Measurements from ENCODE around the gene PNPLA8.
"Not testable (repeated sequence)": the region's sequence is repeated elsewhere in the genome, so short reads cannot be mapped to it uniquely, and the experiment has no call there.

PNPLA8 gene

DNA sequence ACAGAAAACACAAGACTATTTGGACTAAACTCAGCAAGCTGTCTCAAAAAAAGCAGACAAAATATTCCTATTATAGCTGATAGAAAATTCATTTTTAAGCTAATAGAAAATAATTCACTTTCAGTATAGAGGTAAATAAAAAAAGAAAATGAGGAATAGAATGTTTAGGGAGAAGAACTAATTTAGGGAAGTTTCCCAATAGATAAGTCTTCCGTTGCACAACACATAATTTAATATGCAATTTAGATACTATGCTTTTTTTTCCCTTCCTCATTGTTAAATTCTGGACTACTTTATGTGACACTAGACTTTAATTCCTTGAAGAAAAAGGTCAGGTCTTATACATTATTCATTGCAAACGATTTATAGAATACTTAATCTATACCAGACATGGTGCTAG is 10.3 kb downstream of the PNPLA8 start:
- Histone ChIP-seq H3K9me3 (ENCODE audit: insufficient read depth, low read depth, low read length) (no peaks in the 10 kb centered on the region), H3K36me3 (ENCODE audit: insufficient read depth, low read length) (peaks cover 52% of the 10 kb centered on the region; the same call in 1 of the 2 replicates), H3K79me2 (ENCODE audit: insufficient read depth, low read length) (peaks cover 43% of the 10 kb centered on the region), H3K9me2 (replicated peaks; ENCODE audit: low read depth, low read length) (no peaks in the 10 kb centered on the region), H3F3A (ENCODE audit: low read depth) (no peaks in the 10 kb centered on the region), H3K27me3 (ENCODE audit: insufficient read depth, low read length, poor library complexity, severe bottlenecking) (no peaks in the 10 kb centered on the region), H4K20me1 (ENCODE audit: insufficient read depth, low read length, poor library complexity, severe bottlenecking) (peaks cover 10% of the 10 kb centered on the region), H3K9ac (ENCODE audit: low read depth, low read length, poor library complexity, severe bottlenecking) (no peak overlapping the region), H3K4me2 (ENCODE audit: low read depth, low read length, poor library complexity, severe bottlenecking) (peak overlapping the region; percentile 15), H2AFZ (ENCODE audit: low read length) (no peak overlapping the region), H3K4me3 (ENCODE audit: low read length, poor library complexity, severe bottlenecking) (no peak overlapping the region), H3K4me1 (ENCODE audit: insufficient read depth, low read length, poor library complexity, severe bottlenecking) (peaks cover 14% of the 10 kb centered on the region)
- TF ChIP-seq, protein P1, sequence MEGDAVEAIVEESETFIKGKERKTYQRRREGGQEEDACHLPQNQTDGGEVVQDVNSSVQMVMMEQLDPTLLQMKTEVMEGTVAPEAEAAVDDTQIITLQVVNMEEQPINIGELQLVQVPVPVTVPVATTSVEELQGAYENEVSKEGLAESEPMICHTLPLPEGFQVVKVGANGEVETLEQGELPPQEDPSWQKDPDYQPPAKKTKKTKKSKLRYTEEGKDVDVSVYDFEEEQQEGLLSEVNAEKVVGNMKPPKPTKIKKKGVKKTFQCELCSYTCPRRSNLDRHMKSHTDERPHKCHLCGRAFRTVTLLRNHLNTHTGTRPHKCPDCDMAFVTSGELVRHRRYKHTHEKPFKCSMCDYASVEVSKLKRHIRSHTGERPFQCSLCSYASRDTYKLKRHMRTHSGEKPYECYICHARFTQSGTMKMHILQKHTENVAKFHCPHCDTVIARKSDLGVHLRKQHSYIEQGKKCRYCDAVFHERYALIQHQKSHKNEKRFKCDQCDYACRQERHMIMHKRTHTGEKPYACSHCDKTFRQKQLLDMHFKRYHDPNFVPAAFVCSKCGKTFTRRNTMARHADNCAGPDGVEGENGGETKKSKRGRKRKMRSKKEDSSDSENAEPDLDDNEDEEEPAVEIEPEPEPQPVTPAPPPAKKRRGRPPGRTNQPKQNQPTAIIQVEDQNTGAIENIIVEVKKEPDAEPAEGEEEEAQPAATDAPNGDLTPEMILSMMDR (conservative IDR thresholded peaks at IDR 0.05; ENCODE audit: low read length), result no peak
- no peak for TF ChIP-seq EZH2phosphoT487 (IDR thresholded peaks at IDR 0.05; ENCODE audit: borderline replicate concordance)

GRCh38 chr7:108515013-108515412 is 10.9 kb downstream of the PNPLA8 start:
- Histone ChIP-seq H3K27me3 (ENCODE audit: insufficient read depth, low read length, poor library complexity, severe bottlenecking) (no peaks in the 10 kb centered on the region), H4K20me1 (ENCODE audit: insufficient read depth, low read length, poor library complexity, severe bottlenecking) (peaks cover 8% of the 10 kb centered on the region), H3K4me1 (ENCODE audit: insufficient read depth, low read length, poor library complexity, severe bottlenecking) (peaks cover 12% of the 10 kb centered on the region), H2AFZ (ENCODE audit: low read length) (no peak overlapping the region), H3K4me3 (ENCODE audit: low read length, poor library complexity, severe bottlenecking) (no peak overlapping the region), H3K9ac (ENCODE audit: low read depth, low read length, poor library complexity, severe bottlenecking) (no peak overlapping the region), H3K9me3 (ENCODE audit: insufficient read depth, low read depth, low read length) (no peaks in the 10 kb centered on the region), H3K79me2 (ENCODE audit: insufficient read depth, low read length) (peaks cover 39% of the 10 kb centered on the region), H3K4me2 (ENCODE audit: low read depth, low read length, poor library complexity, severe bottlenecking) (no peak overlapping the region), H3K36me3 (ENCODE audit: insufficient read depth, low read length) (peaks cover 56% of the 10 kb centered on the region; the same call in 1 of the 2 replicates), H3F3A (ENCODE audit: low read depth) (no peaks in the 10 kb centered on the region), H3K9me2 (replicated peaks; ENCODE audit: low read depth, low read length) (no peaks in the 10 kb centered on the region)
- TF ChIP-seq EZH2phosphoT487 (IDR thresholded peaks at IDR 0.05; ENCODE audit: borderline replicate concordance), result no peak
- TF ChIP-seq, protein P1 (conservative IDR thresholded peaks at IDR 0.05; ENCODE audit: low read length), result no peak

GRCh38 chr7:108511939-108512338 is 14.0 kb downstream of the PNPLA8 start:
- Histone ChIP-seq H3K4me3 (ENCODE audit: low read length, poor library complexity, severe bottlenecking) (no peak overlapping the region), H2AFZ (ENCODE audit: low read length) (no peak overlapping the region)

GRCh38 chr7:108504576-108504975 is 21.4 kb downstream of the PNPLA8 start:
- not testable (repeated sequence) for H3K4me2 ChIP-seq (ENCODE audit: low read depth, low read length, poor library complexity, severe bottlenecking); H3K9me2 ChIP-seq (replicated peaks; ENCODE audit: low read depth, low read length); H3K9me3 ChIP-seq (ENCODE audit: insufficient read depth, low read depth, low read length); H3K4me1 ChIP-seq (ENCODE audit: insufficient read depth, low read length, poor library complexity, severe bottlenecking); H3K9ac ChIP-seq (ENCODE audit: low read depth, low read length, poor library complexity, severe bottlenecking); H3F3A ChIP-seq (ENCODE audit: low read depth); H3K4me3 ChIP-seq (ENCODE audit: low read length, poor library complexity, severe bottlenecking); H2AFZ ChIP-seq (ENCODE audit: low read length); H4K20me1 ChIP-seq (ENCODE audit: insufficient read depth, low read length, poor library complexity, severe bottlenecking); H3K79me2 ChIP-seq (ENCODE audit: insufficient read depth, low read length); H3K27me3 ChIP-seq (ENCODE audit: insufficient read depth, low read length, poor library complexity, severe bottlenecking)
- H3K36me3 ChIP-seq (ENCODE audit: insufficient read depth, low read length), result peaks cover 25% of the 10 kb centered on the region; the same call in 1 of the 2 replicates

More at GRCh38 chr7:108511939-108512338, 14.0 kb downstream of the PNPLA8 start:
- no peak for TF ChIP-seq EZH2phosphoT487 (IDR thresholded peaks at IDR 0.05; ENCODE audit: borderline replicate concordance)
- TF ChIP-seq, protein P1 (conservative IDR thresholded peaks at IDR 0.05; ENCODE audit: low read length), result no peak
- Histone ChIP-seq H3F3A (ENCODE audit: low read depth) (no peaks in the 10 kb centered on the region), H3K4me2 (ENCODE audit: low read depth, low read length, poor library complexity, severe bottlenecking) (no peak overlapping the region), H3K36me3 (ENCODE audit: insufficient read depth, low read length) (peaks cover 42% of the 10 kb centered on the region; the same call in 1 of the 2 replicates), H3K9ac (ENCODE audit: low read depth, low read length, poor library complexity, severe bottlenecking) (no peak overlapping the region), H3K9me3 (ENCODE audit: insufficient read depth, low read depth, low read length) (no peaks in the 10 kb centered on the region), H3K9me2 (replicated peaks; ENCODE audit: low read depth, low read length) (no peaks in the 10 kb centered on the region), H3K27me3 (ENCODE audit: insufficient read depth, low read length, poor library complexity, severe bottlenecking) (no peaks in the 10 kb centered on the region), H3K4me1 (ENCODE audit: insufficient read depth, low read length, poor library complexity, severe bottlenecking) (no peaks in the 10 kb centered on the region), H3K79me2 (ENCODE audit: insufficient read depth, low read length) (peaks cover 13% of the 10 kb centered on the region), H4K20me1 (ENCODE audit: insufficient read depth, low read length, poor library complexity, severe bottlenecking) (peaks cover 4% of the 10 kb centered on the region)

All from Loucy (cell line).